ENCODE results near the gene DDX24.

Gene DDX24

DNA sequence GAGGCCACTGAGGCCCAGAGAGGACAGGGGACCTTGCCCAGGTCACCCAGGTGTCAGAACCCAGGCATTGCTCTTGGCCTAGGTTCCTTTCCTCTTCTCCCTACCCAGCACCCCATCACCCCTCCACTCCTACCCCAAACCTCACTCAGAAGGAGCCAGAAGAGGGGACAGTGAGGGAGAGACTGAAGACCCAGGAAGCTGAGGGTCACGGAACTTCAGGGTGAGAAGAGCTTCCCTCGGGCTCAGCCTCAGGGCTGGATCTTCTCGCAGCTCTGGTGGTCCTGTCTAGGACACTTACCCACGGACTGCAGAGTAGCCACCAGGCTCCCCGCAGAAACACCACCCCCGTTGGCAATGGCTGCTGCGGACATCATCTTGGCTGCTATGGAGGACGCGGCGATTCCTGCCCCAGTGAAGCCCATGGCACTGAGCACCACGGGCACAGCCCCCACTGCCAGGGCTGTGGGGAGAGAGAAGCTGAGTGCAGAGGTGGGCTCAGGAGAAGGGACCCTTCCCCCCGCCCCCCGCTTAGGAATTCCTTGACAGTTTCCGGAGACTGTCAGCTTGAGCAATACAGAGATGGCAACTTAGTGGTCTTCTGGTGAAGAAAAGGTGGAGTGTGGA is 47.3 kb upstream of the DDX24 start:
- Histone ChIP-seq H3K36me3 (ENCODE audit: control insufficient read depth in 1 of 2, insufficient read depth in 2 of 2, low read length in 2 of 2) (no peaks in the 10 kb centered on the region), H3K4me1 (ENCODE audit: control insufficient read depth in 1 of 2, insufficient read depth in 2 of 2, low read length in 2 of 2) (no peaks in the 10 kb centered on the region), H3K4me2 (ENCODE audit: low read length) (no peak overlapping the region), H2AK5ac (ENCODE audit: low read length) (no peak overlapping the region), H2BK5ac (ENCODE audit: low read depth, low read length, poor library complexity) (no peak overlapping the region), H4K91ac (ENCODE audit: low read depth, low read length) (no peak overlapping the region), H4K8ac (ENCODE audit: low read depth, low read length) (no peak overlapping the region), H3K9ac (ENCODE audit: low read length) (no peak overlapping the region), H3K4ac (ENCODE audit: low read depth, low read length) (no peak overlapping the region), H4K12ac (ENCODE audit: low read depth, low read length) (no peak overlapping the region), H3K4me3 (ENCODE audit: low read depth, low read length) (no peak overlapping the region), H3K27me3 (ENCODE audit: insufficient read depth, low read length) (no peaks in the 10 kb centered on the region), H3K9me3 (ENCODE audit: insufficient read depth, low read depth, low read length) (no peaks in the 10 kb centered on the region), H3K27ac (ENCODE audit: low read depth, low read length) (no peak overlapping the region), H3K23ac (ENCODE audit: low read length) (no peak overlapping the region), H2BK120ac (ENCODE audit: insufficient read depth, low read length, poor library complexity) (no peak overlapping the region), H2AFZ (ENCODE audit: insufficient read depth, low read length, poor library complexity) (no peak overlapping the region), H3K79me2 (ENCODE audit: control insufficient read depth, insufficient read depth, low read length, poor library complexity) (no peaks in the 10 kb centered on the region), H3K18ac (ENCODE audit: low read length) (no peak overlapping the region), H3K14ac (ENCODE audit: low read length) (no peak overlapping the region), H2BK12ac (ENCODE audit: low read length) (no peak overlapping the region), H3K79me1 (ENCODE audit: low read length) (no peaks in the 10 kb centered on the region)
- no CpG with 5 or more reads among the region's 14 CpGs for WGBS (ENCODE audit: extremely low coverage, insufficient coverage, insufficient read length)
- no peak for DNase-seq

DNA sequence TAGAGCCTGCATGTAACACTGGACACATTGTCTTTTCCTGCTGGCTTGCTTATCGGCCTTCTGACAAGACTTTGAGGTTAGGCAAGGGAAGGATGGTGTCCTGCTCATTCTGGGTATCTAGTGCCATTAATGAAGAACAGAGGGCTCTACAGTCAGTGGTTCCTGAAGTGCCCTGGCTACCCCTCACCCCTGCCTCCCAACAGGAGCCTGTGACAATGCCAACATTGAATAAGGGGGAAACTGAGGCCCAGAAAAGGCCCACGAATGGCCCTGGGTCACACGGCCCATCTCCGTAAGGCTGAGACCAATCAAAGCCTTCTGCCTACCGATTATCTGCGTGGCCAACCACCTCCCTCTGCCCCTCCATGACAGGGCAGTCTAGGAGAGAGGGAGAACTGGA is 46.3 kb upstream of the DDX24 start:
- DNase-seq: no peak
- Histone ChIP-seq H3K4me1 (ENCODE audit: control insufficient read depth in 1 of 2, insufficient read depth in 2 of 2, low read length in 2 of 2) (no peaks in the 10 kb centered on the region), H4K12ac (ENCODE audit: low read depth, low read length) (no peak overlapping the region), H3K9me3 (ENCODE audit: insufficient read depth, low read depth, low read length) (no peaks in the 10 kb centered on the region), H2BK12ac (ENCODE audit: low read length) (no peak overlapping the region), H2AFZ (ENCODE audit: insufficient read depth, low read length, poor library complexity) (no peak overlapping the region), H2BK120ac (ENCODE audit: insufficient read depth, low read length, poor library complexity) (no peak overlapping the region), H3K36me3 (ENCODE audit: control insufficient read depth in 1 of 2, insufficient read depth in 2 of 2, low read length in 2 of 2) (no peaks in the 10 kb centered on the region), H3K9ac (ENCODE audit: low read length) (no peak overlapping the region), H3K4me2 (ENCODE audit: low read length) (no peak overlapping the region), H2AK5ac (ENCODE audit: low read length) (no peak overlapping the region), H3K18ac (ENCODE audit: low read length) (no peak overlapping the region), H3K27me3 (ENCODE audit: insufficient read depth, low read length) (no peaks in the 10 kb centered on the region), H3K79me1 (ENCODE audit: low read length) (no peaks in the 10 kb centered on the region), H4K91ac (ENCODE audit: low read depth, low read length) (no peak overlapping the region), H4K8ac (ENCODE audit: low read depth, low read length) (no peak overlapping the region), H2BK5ac (ENCODE audit: low read depth, low read length, poor library complexity) (no peak overlapping the region), H3K79me2 (ENCODE audit: control insufficient read depth, insufficient read depth, low read length, poor library complexity) (no peaks in the 10 kb centered on the region), H3K4me3 (ENCODE audit: low read depth, low read length) (no peak overlapping the region), H3K4ac (ENCODE audit: low read depth, low read length) (no peak overlapping the region), H3K27ac (ENCODE audit: low read depth, low read length) (no peak overlapping the region), H3K23ac (ENCODE audit: low read length) (no peak overlapping the region), H3K14ac (ENCODE audit: low read length) (no peak overlapping the region)
- no CpG with 5 or more reads among the region's 6 CpGs for WGBS (ENCODE audit: extremely low coverage, insufficient coverage, insufficient read length)

GRCh38 chr14:94126800-94127199 is 45.8 kb upstream of the DDX24 start:
- H4K12ac ChIP-seq (ENCODE audit: low read depth, low read length): no peak overlapping the region
- H3K9ac ChIP-seq (ENCODE audit: low read length): no peak overlapping the region
- H3K79me2 ChIP-seq (ENCODE audit: control insufficient read depth, insufficient read depth, low read length, poor library complexity): no peaks in the 10 kb centered on the region
- H3K79me1 ChIP-seq (ENCODE audit: low read length): no peaks in the 10 kb centered on the region
- whole genome bisulfite sequencing (ENCODE audit: extremely low coverage, insufficient coverage, insufficient read length): no CpG with 5 or more reads among the region's 5 CpGs
- no peak overlapping the region for H3K27ac ChIP-seq (ENCODE audit: low read depth, low read length)
- no peaks in the 10 kb centered on the region for H3K9me3 ChIP-seq (ENCODE audit: insufficient read depth, low read depth, low read length)
- H3K27me3 ChIP-seq (ENCODE audit: insufficient read depth, low read length): no peaks in the 10 kb centered on the region
- no peak overlapping the region for H3K4me3 ChIP-seq (ENCODE audit: low read depth, low read length)
- H4K8ac ChIP-seq (ENCODE audit: low read depth, low read length): no peak overlapping the region
- no peak overlapping the region for H2AK5ac ChIP-seq (ENCODE audit: low read length)
- no peak for DNase-seq
- no peaks in the 10 kb centered on the region for H3K36me3 ChIP-seq (ENCODE audit: control insufficient read depth in 1 of 2, insufficient read depth in 2 of 2, low read length in 2 of 2)
- H3K18ac ChIP-seq (ENCODE audit: low read length): no peak overlapping the region
- H3K4ac ChIP-seq (ENCODE audit: low read depth, low read length): no peak overlapping the region
- no peak overlapping the region for H4K91ac ChIP-seq (ENCODE audit: low read depth, low read length)
- no peaks in the 10 kb centered on the region for H3K4me1 ChIP-seq (ENCODE audit: control insufficient read depth in 1 of 2, insufficient read depth in 2 of 2, low read length in 2 of 2)
- no peak overlapping the region for H2BK120ac ChIP-seq (ENCODE audit: insufficient read depth, low read length, poor library complexity)
- no peak overlapping the region for H2AFZ ChIP-seq (ENCODE audit: insufficient read depth, low read length, poor library complexity)
- H3K14ac ChIP-seq (ENCODE audit: low read length): no peak overlapping the region
- no peak overlapping the region for H2BK12ac ChIP-seq (ENCODE audit: low read length)
- H3K4me2 ChIP-seq (ENCODE audit: low read length): no peak overlapping the region
- H2BK5ac ChIP-seq (ENCODE audit: low read depth, low read length, poor library complexity): no peak overlapping the region
- no peak overlapping the region for H3K23ac ChIP-seq (ENCODE audit: low read length)

- DNase-seq: no peak
- Histone ChIP-seq H3K27ac (ENCODE audit: low read depth, low read length) (no peak overlapping the region), H3K27me3 (ENCODE audit: insufficient read depth, low read length) (no peaks in the 10 kb centered on the region), H2AFZ (ENCODE audit: insufficient read depth, low read length, poor library complexity) (no peak overlapping the region), H3K79me2 (ENCODE audit: control insufficient read depth, insufficient read depth, low read length, poor library complexity) (no peaks in the 10 kb centered on the region), H2BK12ac (ENCODE audit: low read length) (no peak overlapping the region), H3K9me3 (ENCODE audit: insufficient read depth, low read depth, low read length) (no peaks in the 10 kb centered on the region), H3K36me3 (ENCODE audit: control insufficient read depth in 1 of 2, insufficient read depth in 2 of 2, low read length in 2 of 2) (no peaks in the 10 kb centered on the region), H3K23ac (ENCODE audit: low read length) (no peak overlapping the region), H2AK5ac (ENCODE audit: low read length) (no peak overlapping the region), H4K12ac (ENCODE audit: low read depth, low read length) (no peak overlapping the region), H3K9ac (ENCODE audit: low read length) (no peak overlapping the region), H4K8ac (ENCODE audit: low read depth, low read length) (no peak overlapping the region), H3K4me3 (ENCODE audit: low read depth, low read length) (no peak overlapping the region), H3K14ac (ENCODE audit: low read length) (no peak overlapping the region), H4K91ac (ENCODE audit: low read depth, low read length) (no peak overlapping the region), H3K4ac (ENCODE audit: low read depth, low read length) (no peak overlapping the region), H3K18ac (ENCODE audit: low read length) (no peak overlapping the region), H2BK5ac (ENCODE audit: low read depth, low read length, poor library complexity) (no peak overlapping the region), H3K4me1 (ENCODE audit: control insufficient read depth in 1 of 2, insufficient read depth in 2 of 2, low read length in 2 of 2) (no peaks in the 10 kb centered on the region), H3K4me2 (ENCODE audit: low read length) (no peak overlapping the region), H3K79me1 (ENCODE audit: low read length) (no peaks in the 10 kb centered on the region), H2BK120ac (ENCODE audit: insufficient read depth, low read length, poor library complexity) (no peak overlapping the region)
- no CpG with 5 or more reads among the region's 1 CpG for WGBS (ENCODE audit: extremely low coverage, insufficient coverage, insufficient read length)
Observed at GRCh38 chr14:94126419-94126677, 45.3 kb upstream of the DDX24 start.
